ENCODE data around the gene SNX19.

The SNX19 gene

GRCh38 chr11:130872513-130872912 is 43.8 kb downstream of the SNX19 start:
- TF ChIP-seq FOXP2 (optimal IDR thresholded peaks at IDR 0.05; ENCODE audit: borderline replicate concordance, extremely low read depth, extremely low read length, insufficient read depth): no peak
- no peak for TF ChIP-seq REST (IDR thresholded peaks at IDR 0.05; ENCODE audit: insufficient read depth in 1 of 2, low read depth in 2 of 2, low read length in 2 of 2)
- TF ChIP-seq POLR2AphosphoS5 (IDR thresholded peaks at IDR 0.05; ENCODE audit: low read depth, low read length): no peak
- TF ChIP-seq TAF1 (IDR thresholded peaks at IDR 0.05; ENCODE audit: borderline replicate concordance, insufficient read depth, low read length): no peak
- TF ChIP-seq SIN3A (IDR thresholded peaks at IDR 0.05; ENCODE audit: borderline replicate concordance, insufficient read depth, low read length): no peak

GRCh38 chr11:130872102-130872501 is 44.2 kb downstream of the SNX19 start:
- TF ChIP-seq POLR2AphosphoS5 (IDR thresholded peaks at IDR 0.05; ENCODE audit: low read depth, low read length): no peak
- no peak for TF ChIP-seq FOXP2 (optimal IDR thresholded peaks at IDR 0.05; ENCODE audit: borderline replicate concordance, extremely low read depth, extremely low read length, insufficient read depth)
- no peak for TF ChIP-seq TAF1 (IDR thresholded peaks at IDR 0.05; ENCODE audit: borderline replicate concordance, insufficient read depth, low read length)
- no peak for TF ChIP-seq SIN3A (IDR thresholded peaks at IDR 0.05; ENCODE audit: borderline replicate concordance, insufficient read depth, low read length)
- TF ChIP-seq REST (IDR thresholded peaks at IDR 0.05; ENCODE audit: insufficient read depth in 1 of 2, low read depth in 2 of 2, low read length in 2 of 2): no peak

DNA sequence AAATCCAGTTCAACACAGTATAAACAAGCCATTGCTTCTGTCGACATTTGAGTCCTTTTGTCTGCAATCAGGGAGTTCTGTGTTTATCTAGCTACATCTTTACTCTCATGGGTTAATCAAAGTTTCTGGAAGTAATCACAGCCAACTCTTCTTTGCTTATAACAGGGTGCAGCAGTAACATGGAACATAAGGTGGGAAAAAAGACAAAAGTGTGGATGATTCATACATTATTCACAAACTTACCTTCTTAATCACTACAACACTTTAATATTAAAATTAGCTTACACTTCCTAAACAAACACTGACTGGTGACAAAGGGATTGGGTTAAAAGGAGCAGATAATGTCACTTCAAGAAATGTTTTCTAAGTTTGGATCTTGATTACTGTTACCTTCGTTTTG is 44.7 kb downstream of the SNX19 start:
- TF ChIP-seq SIN3A (IDR thresholded peaks at IDR 0.05; ENCODE audit: borderline replicate concordance, insufficient read depth, low read length) (no peak), REST (IDR thresholded peaks at IDR 0.05; ENCODE audit: insufficient read depth in 1 of 2, low read depth in 2 of 2, low read length in 2 of 2) (no peak), POLR2AphosphoS5 (IDR thresholded peaks at IDR 0.05; ENCODE audit: low read depth, low read length) (no peak), TAF1 (IDR thresholded peaks at IDR 0.05; ENCODE audit: borderline replicate concordance, insufficient read depth, low read length) (no peak), FOXP2 (optimal IDR thresholded peaks at IDR 0.05; ENCODE audit: borderline replicate concordance, extremely low read depth, extremely low read length, insufficient read depth) (no peak)

GRCh38 chr11:130868721-130869390 is 47.4 kb downstream of the SNX19 start:
- TF ChIP-seq FOXP2 (optimal IDR thresholded peaks at IDR 0.05; ENCODE audit: borderline replicate concordance, extremely low read depth, extremely low read length, insufficient read depth): no peak
- no peak for TF ChIP-seq REST (IDR thresholded peaks at IDR 0.05; ENCODE audit: insufficient read depth in 1 of 2, low read depth in 2 of 2, low read length in 2 of 2)
- TF ChIP-seq SIN3A (IDR thresholded peaks at IDR 0.05; ENCODE audit: borderline replicate concordance, insufficient read depth, low read length): no peak
- no peak for TF ChIP-seq POLR2AphosphoS5 (IDR thresholded peaks at IDR 0.05; ENCODE audit: low read depth, low read length)
- TF ChIP-seq TAF1 (IDR thresholded peaks at IDR 0.05; ENCODE audit: borderline replicate concordance, insufficient read depth, low read length): no peak

Measured in PFSK-1 (cell line).